Loucy (cell line): ENCODE results near the gene SUMF2.
"Not testable (repeated sequence)": the region's sequence is repeated elsewhere in the genome, so short reads cannot be mapped to it uniquely, and the experiment has no call there.

Experiments
- EZH2phosphoT487 ChIP-seq: fragments of 200-600 bp; IDR thresholded peaks from 2 replicates; pipeline ENCODE4 v1.6.1; 2018; ENCODE audit warnings: antibody characterized with exemption, mild to moderate bottlenecking, moderate library complexity, borderline replicate concordance
- TF ChIP-seq, protein P1 (sequence below): fragments of 200-600 bp; sonication (generic); conservative IDR thresholded peaks from 2 replicates; pipeline ENCODE4 v1.5.1; 2014; ENCODE audit warnings: mild to moderate bottlenecking, antibody characterized with exemption, low read length

DNA sequence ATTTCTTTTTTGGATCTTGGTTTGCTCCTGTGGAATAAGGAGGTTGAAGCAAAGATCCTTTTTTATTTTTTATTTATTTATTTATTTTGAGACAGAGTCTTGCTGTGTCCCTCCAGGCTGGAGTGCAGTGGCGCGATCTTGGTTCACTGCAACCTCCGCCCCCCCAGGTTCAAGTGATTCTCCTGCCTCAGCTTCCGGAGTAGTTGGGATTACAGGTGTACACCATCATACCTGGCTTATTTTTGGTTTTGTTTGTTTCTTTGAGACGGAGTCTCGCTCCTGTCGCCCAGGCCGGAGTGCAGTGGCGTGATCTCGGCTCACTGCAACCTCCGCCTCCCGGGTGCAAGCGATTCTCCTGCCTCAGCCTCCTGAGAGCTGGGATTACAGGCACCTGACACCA lies 2.3 kb downstream of the SUMF2 start:
- TF ChIP-seq, protein P1, sequence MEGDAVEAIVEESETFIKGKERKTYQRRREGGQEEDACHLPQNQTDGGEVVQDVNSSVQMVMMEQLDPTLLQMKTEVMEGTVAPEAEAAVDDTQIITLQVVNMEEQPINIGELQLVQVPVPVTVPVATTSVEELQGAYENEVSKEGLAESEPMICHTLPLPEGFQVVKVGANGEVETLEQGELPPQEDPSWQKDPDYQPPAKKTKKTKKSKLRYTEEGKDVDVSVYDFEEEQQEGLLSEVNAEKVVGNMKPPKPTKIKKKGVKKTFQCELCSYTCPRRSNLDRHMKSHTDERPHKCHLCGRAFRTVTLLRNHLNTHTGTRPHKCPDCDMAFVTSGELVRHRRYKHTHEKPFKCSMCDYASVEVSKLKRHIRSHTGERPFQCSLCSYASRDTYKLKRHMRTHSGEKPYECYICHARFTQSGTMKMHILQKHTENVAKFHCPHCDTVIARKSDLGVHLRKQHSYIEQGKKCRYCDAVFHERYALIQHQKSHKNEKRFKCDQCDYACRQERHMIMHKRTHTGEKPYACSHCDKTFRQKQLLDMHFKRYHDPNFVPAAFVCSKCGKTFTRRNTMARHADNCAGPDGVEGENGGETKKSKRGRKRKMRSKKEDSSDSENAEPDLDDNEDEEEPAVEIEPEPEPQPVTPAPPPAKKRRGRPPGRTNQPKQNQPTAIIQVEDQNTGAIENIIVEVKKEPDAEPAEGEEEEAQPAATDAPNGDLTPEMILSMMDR, result not testable (repeated sequence)
- not testable (repeated sequence) for TF ChIP-seq EZH2phosphoT487
